K562 (cell line): ENCODE data around the gene FGFR4. TPM values are rescaled to one million over a fixed set of nuclear protein-coding genes. Genes with fewer than 3 reads are reported as not detected.

Experiments used
- ATAC-seq: fragments of 200-7000 bp; cut with Tn5 transposase; 3 replicates; pipeline ENCODE4 v1.9.1; 2020; ENCODE audit warnings: moderate library complexity
- BruUV-seq: library from RNA; stranded (reverse); fragments of 400-500 nt; replicated peaks from 2 replicates; lab custom pipeline; 2021; lab: Mats Ljungman, UMichigan
- CTCF ChIA-PET: fragments of 300-600 bp; formaldehyde crosslinking; extraction: SDS; loops from one replicate; lab custom pipeline; 2021; ENCODE audit warnings: low intra/inter-chr PET ratio; lab: Yijun Ruan, JAX
- POLR2A ChIA-PET: fragments of 300-600, 350-650 bp; sonication (Branson Sonifier 250); formaldehyde crosslinking; extraction: SDS; loops from one replicate; lab custom pipeline; 2021; ENCODE audit warnings: antibody characterized with exemption, inconsistent platforms; lab: Yijun Ruan, JAX
- DNase-seq, 4 experiments: peaks; one replicate each; pipeline versions ENCODE4 v3.0.0 to v3.0.0-alpha.2; 2011 to 2018; ENCODE audit warnings: low spot score in 3 of 4, mixed read lengths in 3 of 4; ENCODE audit errors: extremely low read depth in 1 of 4
- FAIRE-seq: peaks from 2 replicates; lab custom pipeline; 2011; peaks lifted over from hg19 to GRCh38; lab: Jason Lieb, UNC
- H2AFZ ChIP-seq: 2 replicates; pipeline ENCODE4 v1.6.0; 2011; ENCODE audit warnings: low read depth, low read length, control low read depth, inconsistent platforms
- H3K27ac ChIP-seq: fragments of 200-600 bp; 3 replicates; pipeline ENCODE4 v1.8.0; 2011; ENCODE audit warnings: low read depth, mild to moderate bottlenecking, control low read depth, inconsistent platforms, low read length, moderate library complexity, mixed read lengths; ENCODE audit errors: extremely low read depth
- H3K27me3 ChIP-seq, 2 experiments: fragments of 300-600 bp in 1 of 2; 2 replicates in 1 of 2; 3 replicates in 1 of 2; pipeline versions ENCODE4 v1.6.0 to v1.8.0; 2011; ENCODE audit warnings: inconsistent platforms in 2 of 2, low read length in 2 of 2, mild to moderate bottlenecking in 1 of 2, mixed read lengths in 1 of 2, moderate library complexity in 1 of 2; ENCODE audit not compliant: control insufficient read depth in 2 of 2, insufficient read depth in 2 of 2
- H3K36me3 ChIP-seq: fragments of 300-600 bp; 3 replicates; pipeline ENCODE4 v1.8.0; 2011; ENCODE audit warnings: mild to moderate bottlenecking, low read length, inconsistent platforms; ENCODE audit not compliant: control insufficient read depth, insufficient read depth
- H3K4me1 ChIP-seq, 2 experiments: fragments of 200-600 bp in 1 of 2; replicated peaks in 1 of 2; 2 replicates in 1 of 2; 3 replicates in 1 of 2; pipeline versions ENCODE4 v1.5.1 to v1.8.0; 2011; ENCODE audit warnings: inconsistent platforms in 2 of 2, low read length in 2 of 2, mild to moderate bottlenecking in 1 of 2, mixed read lengths in 1 of 2, moderate library complexity in 1 of 2; ENCODE audit not compliant: control insufficient read depth in 2 of 2, insufficient read depth in 2 of 2
- H3K4me2 ChIP-seq: 2 replicates; pipeline ENCODE4 v1.6.1; 2011; ENCODE audit warnings: low read length, control low read depth, inconsistent platforms, mixed read lengths; ENCODE audit not compliant: insufficient read depth
- H3K4me3 ChIP-seq: fragments of 200-600 bp; sonication (generic), shearing (Covaris generic); 2 replicates; pipeline ENCODE4 v1.5.1; 2016; ENCODE audit warnings: control low read depth, inconsistent platforms
- H3K79me2 ChIP-seq: fragments of 200-600 bp; 3 replicates; pipeline ENCODE4 v1.8.0; 2011; ENCODE audit warnings: low read length, inconsistent platforms; ENCODE audit not compliant: control insufficient read depth, insufficient read depth
- H3K9ac ChIP-seq, 2 experiments: 2 replicates each; pipeline versions ENCODE4 v1.6.0 to v1.6.1; 2011; ENCODE audit warnings: low read depth in 2 of 2, low read length in 2 of 2, control low read depth in 1 of 2, inconsistent platforms in 1 of 2, mild to moderate bottlenecking in 1 of 2, mixed read lengths in 1 of 2; ENCODE audit not compliant: insufficient read depth in 1 of 2
- H3K9me1 ChIP-seq: one replicate; pipeline ENCODE4 v1.6.0; 2011; ENCODE audit warnings: inconsistent platforms, mild to moderate bottlenecking, low read length, moderate library complexity; ENCODE audit not compliant: control insufficient read depth, insufficient read depth
- H3K9me3 ChIP-seq: replicated peaks from 2 replicates; pipeline ENCODE4 v1.5.1; 2011; ENCODE audit warnings: low read depth, low read length, inconsistent platforms; ENCODE audit not compliant: control insufficient read depth, insufficient read depth
- H4K20me1 ChIP-seq: replicated peaks from 2 replicates; pipeline ENCODE4 v1.6.1; 2011; ENCODE audit warnings: low read length, inconsistent platforms, mixed read lengths; ENCODE audit not compliant: control insufficient read depth, insufficient read depth
- CEBPB ChIP-seq: fragments of 450-650 bp; IDR thresholded peaks from 2 replicates; pipeline ENCODE4 v1.6.1; 2016; ENCODE audit warnings: missing genetic modification characterization, missing compliant biosample characterization
- COPS2 ChIP-seq: fragments of 450-650 bp; conservative IDR thresholded peaks from 2 replicates; pipeline ENCODE4 v1.6.1; 2016; ENCODE audit warnings: mild to moderate bottlenecking, moderate library complexity
- E2F3 ChIP-seq: fragments of 250-450 bp; sonication (Bioruptor Pico); IDR thresholded peaks from 2 replicates; pipeline ENCODE4 v1.4.0; 2020; ENCODE audit warnings: mild to moderate bottlenecking
- RFX7 ChIP-seq: fragments of 250-450 bp; sonication (Bioruptor Pico); IDR thresholded peaks from 2 replicates; pipeline ENCODE4 v1.5.1; 2021; ENCODE audit warnings: mild to moderate bottlenecking
- RHOXF2B ChIP-seq: fragments of 250-450 bp; sonication (Bioruptor Pico); conservative IDR thresholded peaks from 2 replicates; pipeline ENCODE4 v1.5.1; 2021
- SUPT5H ChIP-seq: fragments of 450-650 bp; IDR thresholded peaks from 2 replicates; pipeline ENCODE4 v1.6.1; 2016
- ZBED1 ChIP-seq: IDR thresholded peaks from 2 replicates; pipeline ENCODE4 v1.6.1; 2014
- ZNF395 ChIP-seq: fragments of 200-800 bp; sonication (Bioruptor generic); IDR thresholded peaks from 2 replicates; pipeline ENCODE4 v1.6.1; 2017; ENCODE audit warnings: missing genetic modification characterization, missing compliant biosample characterization
- WGBS: fragments of 100-300 bp; shearing (Covaris generic); methylation state at CpG from one replicate; pipeline ENCODE4 v1.1.6; 2016; ENCODE audit warnings: low coverage, mixed read lengths; ENCODE audit not compliant: insufficient coverage; ENCODE audit errors: missing lambda C conversion rate; 5-methylcytosine and 5-hydroxymethylcytosine counted together
- in situ Hi-C: fragments of 300-500 bp; cut with MboI; formaldehyde crosslinking; loops from 4 replicates; pipeline ENCODE4 v1.15.0; 2018; ENCODE audit warnings: inconsistent platforms, mixed read lengths
- intact Hi-C: fragments of 100-400 bp; cut with micrococcal nuclease; formaldehyde crosslinking; loops from 2 replicates; pipeline ENCODE4 v1.14.2; 2022
- polyA plus RNA-seq, 8 experiments: library from polyadenylated mRNA; depleted of rRNA in 4 of 8; stranded (reverse) in 5 of 8; unstranded in 3 of 8; fragments of >200 nt; fragmentation: Nextera tagmentation in 2 of 8; fragmentation: Illumina TruSeq in 1 of 8; extraction: Ambion mirVana in 2 of 8; extraction: Trizol in 1 of 8; gene quantifications; 2 replicates each; pipeline versions ENCODE4 v1.2.1 to v1.2.3, GENCODE V29; 2011 to 2014; ENCODE audit warnings: inconsistent platforms in 1 of 8, missing spikeins in 1 of 8
- total RNA-seq, 7 experiments: library from RNA; depleted of rRNA in 6 of 7; stranded (reverse); fragments of >200 nt in 6 of 7; fragmentation: Illumina TruSeq in 2 of 7; extraction: Trizol in 2 of 7; gene quantifications; 2 replicates each; pipeline versions ENCODE4 v1.2.1 to v1.2.3, GENCODE V29; 2011 to 2021; ENCODE audit warnings: low replicate concordance in 1 of 7
- TF ChIP-seq, protein P1 (sequence below), 2 experiments: fragments of 250-450 bp in 1 of 2; fragments of 450-650 bp in 1 of 2; sonication (Bioruptor Pico) in 1 of 2; IDR thresholded peaks; 2 replicates each; pipeline versions ENCODE4 v1.6.1 to v1.8.0; 2016 to 2021; ENCODE audit warnings: mild to moderate bottlenecking in 2 of 2, moderate library complexity in 2 of 2, missing compliant biosample characterization in 1 of 2, missing genetic modification characterization in 1 of 2
- TF ChIP-seq, protein P2 (sequence below): sonication (generic); formaldehyde crosslinking; IDR thresholded peaks from 2 replicates; pipeline ENCODE4 v1.9.0; 2022; ENCODE audit warnings: mild to moderate bottlenecking, missing genetic modification reagents
- TF ChIP-seq, protein P3 (sequence below), 2 experiments: fragments of 450-650 bp; IDR thresholded peaks; 2 replicates each; pipeline ENCODE4 v1.6.1; 2016; ENCODE audit warnings: mild to moderate bottlenecking in 2 of 2, borderline replicate concordance in 1 of 2, low read depth in 1 of 2, moderate library complexity in 1 of 2

Gene FGFR4
- total and polyA plus RNA-seq, 9 of the 15 experiments (the other 6 are each of a cell fraction or from before 2014, with no cell fraction given) = 0.76 to 35.4 (median 7.5) TPM

GRCh38 chr5:177100714-177101121 is 14.0 kb downstream of the FGFR4 start:
- Histone ChIP-seq H3K79me2 (no peaks in the 10 kb centered on the region), H4K20me1 (no peaks in the 10 kb centered on the region), H2AFZ (no peak overlapping the region), H3K4me2 (no peak overlapping the region), H3K4me3 (no peak overlapping the region), H3K9ac (no peak overlapping the region), H3K4me1 (peaks cover 0 to 32% of the 10 kb centered on the region in 2 experiments; a peak in 2 of 5 replicates), H3K27me3 (peaks cover 12 to 19% of the 10 kb centered on the region in 2 experiments; a peak in 4 of 5 replicates), H3K9me1 (no peaks in the 10 kb centered on the region), H3K27ac (no peak overlapping the region), H3K36me3 (no peaks in the 10 kb centered on the region), H3K9me3 (no peaks in the 10 kb centered on the region)
- no TSS peak for BruUV-seq
- DNase-seq = no peak
- CTCF ChIA-PET = no interaction called here
- 3% methylated on average over 6 of the region's 6 CpGs for WGBS
- intact Hi-C loops (no loop called here), in situ Hi-C loops (loop anchor here (25.0 kb wide), 1 partner anchor 1363 kb away; no protein-coding TSS in a partner anchor)
- FAIRE-seq = no peak
- POLR2A ChIA-PET = interaction anchor here (0.7 kb wide), 1 partner anchor 111 kb away, joined by 4 read pairs; no protein-coding TSS in a partner anchor
- TF ChIP-seq ZNF395 (CRISPR knock-in tag) (no peak), RHOXF2B (CRISPR knock-in tag) (no peak), SUPT5H (no peak), COPS2 (no peak), E2F3 (CRISPR knock-in tag) (no peak), ZBED1 (no peak), RFX7 (CRISPR knock-in tag) (no peak), CEBPB (tag) (no peak)
- TF ChIP-seq, protein P1, sequence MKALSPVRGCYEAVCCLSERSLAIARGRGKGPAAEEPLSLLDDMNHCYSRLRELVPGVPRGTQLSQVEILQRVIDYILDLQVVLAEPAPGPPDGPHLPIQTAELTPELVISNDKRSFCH (CRISPR knock-in tag; IDR thresholded peaks at IDR 0.05) = no peak
- TF ChIP-seq, protein P1 (tag; IDR thresholded peaks at IDR 0.05) = no peak
- TF ChIP-seq, protein P2, sequence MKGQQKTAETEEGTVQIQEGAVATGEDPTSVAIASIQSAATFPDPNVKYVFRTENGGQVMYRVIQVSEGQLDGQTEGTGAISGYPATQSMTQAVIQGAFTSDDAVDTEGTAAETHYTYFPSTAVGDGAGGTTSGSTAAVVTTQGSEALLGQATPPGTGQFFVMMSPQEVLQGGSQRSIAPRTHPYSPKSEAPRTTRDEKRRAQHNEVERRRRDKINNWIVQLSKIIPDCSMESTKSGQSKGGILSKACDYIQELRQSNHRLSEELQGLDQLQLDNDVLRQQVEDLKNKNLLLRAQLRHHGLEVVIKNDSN (CRISPR knock-in tag) = no peak
- TF ChIP-seq, protein P3, sequence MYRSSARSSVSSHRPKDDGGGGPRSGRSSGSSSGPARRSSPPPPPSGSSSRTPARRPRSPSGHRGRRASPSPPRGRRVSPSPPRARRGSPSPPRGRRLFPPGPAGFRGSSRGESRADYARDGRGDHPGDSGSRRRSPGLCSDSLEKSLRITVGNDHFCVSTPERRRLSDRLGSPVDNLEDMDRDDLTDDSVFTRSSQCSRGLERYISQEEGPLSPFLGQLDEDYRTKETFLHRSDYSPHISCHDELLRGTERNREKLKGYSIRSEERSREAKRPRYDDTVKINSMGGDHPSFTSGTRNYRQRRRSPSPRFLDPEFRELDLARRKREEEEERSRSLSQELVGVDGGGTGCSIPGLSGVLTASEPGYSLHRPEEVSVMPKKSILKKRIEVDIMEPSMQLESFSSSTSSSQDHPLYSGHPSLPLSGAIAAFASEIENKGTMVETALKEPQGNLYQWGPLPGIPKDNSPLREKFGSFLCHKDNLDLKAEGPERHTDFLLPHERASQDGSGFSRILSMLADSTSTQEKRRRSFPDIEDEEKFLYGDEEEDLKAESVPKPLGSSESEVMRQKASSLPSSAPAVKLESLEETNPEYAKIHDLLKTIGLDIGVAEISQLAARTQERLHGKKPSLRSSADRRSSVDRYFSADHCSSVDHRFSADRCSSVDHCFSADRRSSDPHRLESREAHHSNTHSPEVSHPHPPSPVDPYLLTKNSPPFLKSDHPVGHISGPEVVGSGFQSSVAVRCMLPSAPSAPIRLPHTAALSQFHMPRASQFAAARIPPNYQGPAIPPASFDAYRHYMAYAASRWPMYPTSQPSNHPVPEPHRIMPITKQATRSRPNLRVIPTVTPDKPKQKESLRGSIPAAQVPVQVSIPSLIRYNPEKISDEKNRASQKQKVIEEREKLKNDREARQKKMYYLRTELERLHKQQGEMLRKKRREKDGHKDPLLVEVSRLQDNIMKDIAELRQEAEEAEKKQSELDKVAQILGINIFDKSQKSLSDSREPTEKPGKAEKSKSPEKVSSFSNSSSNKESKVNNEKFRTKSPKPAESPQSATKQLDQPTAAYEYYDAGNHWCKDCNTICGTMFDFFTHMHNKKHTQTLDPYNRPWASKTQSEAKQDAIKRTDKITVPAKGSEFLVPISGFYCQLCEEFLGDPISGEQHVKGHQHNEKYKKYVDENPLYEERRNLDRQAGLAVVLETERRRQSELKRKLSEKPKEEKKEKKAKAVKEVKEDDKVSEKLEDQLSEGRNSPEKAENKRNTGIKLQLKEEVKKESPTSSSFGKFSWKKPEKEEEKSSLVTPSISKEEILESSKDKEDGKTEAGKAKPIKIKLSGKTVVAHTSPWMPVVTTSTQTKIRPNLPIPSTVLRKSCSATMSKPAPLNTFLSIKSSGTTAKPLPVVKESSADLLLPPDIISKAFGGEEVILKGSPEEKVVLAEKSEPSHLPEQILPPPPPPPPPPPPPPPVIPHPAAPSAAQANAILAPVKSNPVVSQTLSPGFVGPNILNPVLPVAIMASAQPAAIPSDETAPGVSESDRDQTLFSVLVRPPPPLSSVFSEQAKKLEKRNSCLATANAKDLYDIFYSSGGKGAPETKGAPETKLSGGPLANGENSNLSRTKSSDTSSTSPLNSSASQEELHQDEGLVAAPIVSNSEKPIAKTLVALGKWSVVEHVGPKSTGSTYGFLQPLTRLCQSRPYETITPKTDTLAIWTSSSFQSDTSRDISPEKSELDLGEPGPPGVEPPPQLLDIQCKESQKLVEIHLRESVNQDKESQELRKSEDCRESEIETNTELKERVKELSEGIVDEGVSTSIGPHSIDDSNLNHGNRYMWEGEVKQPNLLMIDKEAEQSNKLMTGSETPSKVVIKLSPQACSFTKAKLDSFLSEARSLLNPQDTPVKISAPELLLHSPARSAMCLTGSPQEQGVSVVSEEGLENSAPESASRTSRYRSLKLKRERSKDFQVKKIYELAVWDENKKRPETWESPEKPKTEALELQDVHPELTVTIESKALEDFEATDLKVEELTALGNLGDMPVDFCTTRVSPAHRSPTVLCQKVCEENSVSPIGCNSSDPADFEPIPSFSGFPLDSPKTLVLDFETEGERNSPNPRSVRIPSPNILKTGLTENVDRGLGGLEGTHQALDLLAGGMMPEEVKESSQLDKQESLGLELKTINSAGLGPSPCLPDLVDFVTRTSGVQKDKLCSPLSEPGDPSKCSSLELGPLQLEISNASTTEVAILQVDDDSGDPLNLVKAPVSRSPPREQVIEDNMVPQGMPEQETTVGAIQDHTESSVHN (IDR thresholded peaks at IDR 0.05; ENCODE audit: borderline replicate concordance in 1 of 2, low read depth in 1 of 2) = no peak
- no peak for ATAC-seq
